ENCODE data around the gene OSGEP. TPM values are rescaled to one million over a fixed set of nuclear protein-coding genes. Genes with fewer than 3 reads are reported as not detected.

The OSGEP gene
- total RNA-seq, 6 experiments from 2014 or later = 11.2 to 43.8 (median 14.4) TPM

DNA sequence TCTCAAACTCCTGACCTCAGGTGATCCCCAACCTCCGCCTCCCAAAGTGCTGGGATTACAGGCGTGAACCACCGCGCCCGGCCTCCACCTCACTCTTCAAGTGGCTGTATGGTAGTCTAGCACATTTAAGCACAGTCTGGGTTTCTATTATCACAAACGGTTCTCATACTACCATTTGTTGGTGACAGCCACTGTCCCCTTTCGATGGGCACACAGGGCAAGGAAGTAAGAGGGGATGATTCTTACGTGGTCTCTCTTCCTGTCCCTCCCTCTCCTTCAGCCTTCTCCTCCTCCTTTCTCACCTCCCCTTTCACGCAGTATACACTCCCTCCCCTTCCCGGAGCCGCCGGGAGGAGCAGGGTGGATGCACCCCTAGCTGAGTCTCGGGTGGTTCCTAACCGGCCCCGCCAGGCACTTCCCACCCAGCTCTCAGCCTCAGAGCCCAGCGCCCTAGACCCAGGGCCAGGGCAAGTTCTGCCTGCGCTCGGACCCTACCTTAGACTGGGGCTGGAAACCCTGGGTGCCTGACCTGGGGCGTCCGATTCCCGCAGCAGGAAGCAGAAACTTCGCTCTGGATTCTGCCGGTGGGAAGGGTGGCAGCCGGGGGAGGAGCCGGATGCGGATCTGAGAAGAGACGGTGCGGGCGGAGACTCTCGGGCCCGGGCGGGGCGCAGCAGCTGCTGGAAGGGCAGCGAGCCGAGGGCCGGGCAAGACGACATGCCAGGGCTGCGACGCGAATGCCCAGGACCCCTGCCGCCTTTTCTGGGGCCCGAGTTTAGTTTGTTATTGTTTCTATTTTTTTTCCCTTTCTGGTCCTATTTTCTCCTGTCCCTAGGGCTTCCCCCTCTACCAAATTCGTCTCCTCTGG lies 41.5 kb downstream of the OSGEP start, which contains the start of gene TEP1:
TEP1 (minus strand) TSS at position 626 of the 868 bp plus-strand sequence. CDS start 5,062 bp downstream, outside the sequence.
- TF ChIP-seq, protein P1, sequence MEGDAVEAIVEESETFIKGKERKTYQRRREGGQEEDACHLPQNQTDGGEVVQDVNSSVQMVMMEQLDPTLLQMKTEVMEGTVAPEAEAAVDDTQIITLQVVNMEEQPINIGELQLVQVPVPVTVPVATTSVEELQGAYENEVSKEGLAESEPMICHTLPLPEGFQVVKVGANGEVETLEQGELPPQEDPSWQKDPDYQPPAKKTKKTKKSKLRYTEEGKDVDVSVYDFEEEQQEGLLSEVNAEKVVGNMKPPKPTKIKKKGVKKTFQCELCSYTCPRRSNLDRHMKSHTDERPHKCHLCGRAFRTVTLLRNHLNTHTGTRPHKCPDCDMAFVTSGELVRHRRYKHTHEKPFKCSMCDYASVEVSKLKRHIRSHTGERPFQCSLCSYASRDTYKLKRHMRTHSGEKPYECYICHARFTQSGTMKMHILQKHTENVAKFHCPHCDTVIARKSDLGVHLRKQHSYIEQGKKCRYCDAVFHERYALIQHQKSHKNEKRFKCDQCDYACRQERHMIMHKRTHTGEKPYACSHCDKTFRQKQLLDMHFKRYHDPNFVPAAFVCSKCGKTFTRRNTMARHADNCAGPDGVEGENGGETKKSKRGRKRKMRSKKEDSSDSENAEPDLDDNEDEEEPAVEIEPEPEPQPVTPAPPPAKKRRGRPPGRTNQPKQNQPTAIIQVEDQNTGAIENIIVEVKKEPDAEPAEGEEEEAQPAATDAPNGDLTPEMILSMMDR (IDR thresholded peaks at IDR 0.05) = no peak
- peak; percentile 91 for TF ChIP-seq POLR2A (IDR thresholded peaks at IDR 0.05)
- peak; percentile 91 to 93 (median 91) for DNase-seq
- H3K4me1 ChIP-seq = peaks cover 0 to 4% (median 0%) of the 10 kb centered on the region in 4 donors
- H3K9me3 ChIP-seq = no peaks in the 10 kb centered on the region
- H3K27ac ChIP-seq = peak within 1 kb of the TSS; percentile 77 to 95 (median 85)
- ATAC-seq = peak; percentile 96 to 98 (median 98)
- intact Hi-C loops (cut with DNase I) = no loop called here
- H3K36me3 ChIP-seq = peaks cover 0 to under 1% (median under 1%) of the 10 kb centered on the region in 4 donors
- WGBS (ENCODE audit: insufficient coverage, low coverage, low lambda C conversion rate, missing lambda C conversion rate) = under 1% methylated on average over 30 of the region's 43 CpGs
- H3K4me3 ChIP-seq = peak within 1 kb of the TSS; percentile 73 to 88 (median 84)
- no peaks in the 10 kb centered on the region for H3K27me3 ChIP-seq

DNA sequence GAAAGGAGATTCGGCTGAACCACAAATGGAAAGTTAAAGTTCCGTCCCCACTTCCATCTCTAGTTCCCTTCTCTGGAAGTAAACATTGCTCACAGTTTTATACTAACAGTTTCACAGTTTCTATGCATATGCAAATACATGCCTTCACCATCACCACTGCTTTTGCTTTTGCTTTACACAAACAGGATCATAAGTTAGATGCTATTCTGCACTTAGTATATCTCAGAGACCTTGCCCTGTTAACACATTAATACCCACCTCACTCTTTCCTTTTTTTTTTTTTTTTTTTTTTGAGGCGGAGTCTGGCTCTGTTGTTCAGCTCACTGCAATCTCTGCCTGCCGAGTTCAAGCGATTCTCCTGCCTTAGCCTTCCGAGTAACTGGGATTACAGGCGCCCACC lies 42.2 kb downstream of the OSGEP start:
- H3K27ac ChIP-seq = peak overlapping the region; percentile 77 to 95 (median 85)
- DNase-seq (no peak), ATAC-seq (peak in 2 of 4 donors; percentile 4 to 12)
- TF ChIP-seq, protein P1 (IDR thresholded peaks at IDR 0.05) = no peak
- TF ChIP-seq POLR2A (IDR thresholded peaks at IDR 0.05) = no peak
- H3K27me3 ChIP-seq = no peaks in the 10 kb centered on the region
- peaks cover 0 to 7% (median 5%) of the 10 kb centered on the region in 4 donors for H3K36me3 ChIP-seq
- no peaks in the 10 kb centered on the region for H3K9me3 ChIP-seq
- WGBS (ENCODE audit: insufficient coverage, low coverage, low lambda C conversion rate, missing lambda C conversion rate) = 2% methylated on average over 7 of the region's 7 CpGs
- peak overlapping the region; percentile 73 to 88 (median 84) for H3K4me3 ChIP-seq
- H3K4me1 ChIP-seq = peaks cover 0 to 4% (median 0%) of the 10 kb centered on the region in 4 donors
- intact Hi-C loops (cut with DNase I) = no loop called here

DNA sequence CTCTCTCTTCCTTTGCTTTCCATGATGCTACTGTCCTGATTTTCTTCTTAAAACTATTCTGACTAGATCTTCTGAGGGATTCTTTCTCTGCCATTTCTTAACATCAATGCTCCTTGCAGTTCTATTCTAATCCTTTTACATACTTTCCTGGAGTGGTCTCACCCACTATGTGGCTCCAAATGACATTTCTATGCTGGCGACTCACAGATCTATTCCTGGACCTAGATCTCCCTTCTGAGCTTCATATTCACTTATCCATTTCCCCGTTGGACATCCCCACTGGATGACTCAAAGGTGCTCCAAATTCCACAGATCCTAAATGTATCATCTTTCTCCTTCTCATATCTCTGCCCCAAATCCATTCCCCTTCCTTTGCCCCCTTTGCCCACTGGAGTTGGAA lies 45.4 kb downstream of the OSGEP start:
- ATAC-seq (no peak), DNase-seq (no peak)
- Histone ChIP-seq H3K27me3 (no peaks in the 10 kb centered on the region), H3K36me3 (peaks cover 0 to 27% (median 16%) of the 10 kb centered on the region in 4 donors), H3K4me3 (no peak overlapping the region), H3K4me1 (peaks cover 0 to 4% (median 0%) of the 10 kb centered on the region in 4 donors), H3K27ac (no peak overlapping the region), H3K9me3 (no peaks in the 10 kb centered on the region)
- intact Hi-C loops (cut with DNase I) = no loop called here
- 92% methylated on average over 2 of the region's 2 CpGs for WGBS (ENCODE audit: insufficient coverage, low coverage, low lambda C conversion rate, missing lambda C conversion rate)
- TF ChIP-seq POLR2A (IDR thresholded peaks at IDR 0.05) = no peak
- TF ChIP-seq, protein P1 (IDR thresholded peaks at IDR 0.05) = no peak

DNA sequence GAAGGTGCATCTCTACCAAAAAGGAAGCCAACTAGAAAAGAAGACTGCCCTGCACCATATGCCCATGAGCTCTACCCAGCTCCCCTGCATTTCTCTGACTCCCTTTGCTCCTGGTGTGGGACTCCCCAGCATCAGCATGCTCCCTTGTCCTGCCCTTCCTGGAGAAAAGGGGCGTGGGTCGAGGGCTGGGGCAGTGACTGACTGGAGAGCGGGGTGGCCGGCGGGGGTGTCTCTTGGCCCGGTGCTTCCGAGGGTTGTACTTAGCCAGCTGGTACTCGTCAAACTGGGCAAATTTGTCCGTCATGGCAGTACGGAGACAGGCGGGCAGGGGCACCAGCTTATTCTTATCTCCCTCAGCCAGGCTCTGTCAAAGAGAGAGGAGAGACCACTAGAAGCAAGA lies 51.1 kb downstream of the OSGEP start:
- no peaks in the 10 kb centered on the region for H3K9me3 ChIP-seq
- intact Hi-C loops (cut with DNase I) = no loop called here
- no peak for ATAC-seq

More for the DNA sequence above, 51.1 kb downstream of the OSGEP start:
- peak in 1 of 3 donors; percentile 26 for DNase-seq
- TF ChIP-seq POLR2A (IDR thresholded peaks at IDR 0.05) = no peak
- TF ChIP-seq, protein P1 (IDR thresholded peaks at IDR 0.05) = no peak
- 100% methylated on average over 1 of the region's 11 CpGs for WGBS (ENCODE audit: insufficient coverage, low coverage, low lambda C conversion rate, missing lambda C conversion rate)
- Histone ChIP-seq H3K4me3 (no peak overlapping the region), H3K36me3 (peaks cover 0 to 71% (median 19%) of the 10 kb centered on the region in 4 donors), H3K27ac (no peak overlapping the region), H3K4me1 (no peaks in the 10 kb centered on the region), H3K27me3 (no peaks in the 10 kb centered on the region)
